ENCODE results near the gene GRID1.

DNA sequence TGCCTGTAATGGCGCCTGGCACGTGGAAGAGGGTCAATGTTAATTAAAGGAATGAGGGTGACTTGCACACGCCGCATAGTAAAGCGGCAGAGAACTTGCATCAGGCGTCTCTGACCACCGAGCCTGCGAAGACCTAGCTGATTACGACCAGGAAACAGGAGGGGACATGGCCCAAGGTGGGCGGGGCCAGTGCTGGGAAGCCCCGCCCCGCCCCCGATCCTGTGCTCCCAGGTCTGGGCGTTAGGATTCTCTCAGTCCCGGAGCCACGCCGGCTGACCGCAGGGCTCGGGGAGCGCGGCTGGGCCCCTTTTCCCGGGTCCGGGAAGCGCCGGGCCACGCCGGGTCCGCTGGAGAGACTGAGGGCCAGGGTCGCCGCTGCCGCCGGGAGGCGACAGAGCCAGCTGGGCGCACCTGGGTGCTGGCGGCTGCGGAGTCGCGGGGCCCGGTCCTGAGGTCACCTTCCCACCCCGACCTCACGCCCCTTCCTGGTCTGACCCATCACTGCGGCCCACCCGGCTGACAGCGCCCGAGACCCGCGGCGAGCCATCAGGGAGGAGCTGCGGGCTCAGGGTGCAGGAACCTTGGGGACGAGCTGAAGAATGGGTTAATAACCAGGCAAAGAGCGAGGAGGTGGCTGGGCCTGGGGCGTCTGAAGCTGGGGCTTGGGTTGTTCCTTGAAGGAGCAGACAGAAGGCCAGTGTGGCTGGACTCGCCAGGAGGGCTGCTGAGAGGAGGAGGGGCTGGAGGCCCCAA lies 23.0 kb upstream of the GRID1 start:
- TF ChIP-seq, protein P1, sequence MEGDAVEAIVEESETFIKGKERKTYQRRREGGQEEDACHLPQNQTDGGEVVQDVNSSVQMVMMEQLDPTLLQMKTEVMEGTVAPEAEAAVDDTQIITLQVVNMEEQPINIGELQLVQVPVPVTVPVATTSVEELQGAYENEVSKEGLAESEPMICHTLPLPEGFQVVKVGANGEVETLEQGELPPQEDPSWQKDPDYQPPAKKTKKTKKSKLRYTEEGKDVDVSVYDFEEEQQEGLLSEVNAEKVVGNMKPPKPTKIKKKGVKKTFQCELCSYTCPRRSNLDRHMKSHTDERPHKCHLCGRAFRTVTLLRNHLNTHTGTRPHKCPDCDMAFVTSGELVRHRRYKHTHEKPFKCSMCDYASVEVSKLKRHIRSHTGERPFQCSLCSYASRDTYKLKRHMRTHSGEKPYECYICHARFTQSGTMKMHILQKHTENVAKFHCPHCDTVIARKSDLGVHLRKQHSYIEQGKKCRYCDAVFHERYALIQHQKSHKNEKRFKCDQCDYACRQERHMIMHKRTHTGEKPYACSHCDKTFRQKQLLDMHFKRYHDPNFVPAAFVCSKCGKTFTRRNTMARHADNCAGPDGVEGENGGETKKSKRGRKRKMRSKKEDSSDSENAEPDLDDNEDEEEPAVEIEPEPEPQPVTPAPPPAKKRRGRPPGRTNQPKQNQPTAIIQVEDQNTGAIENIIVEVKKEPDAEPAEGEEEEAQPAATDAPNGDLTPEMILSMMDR (IDR thresholded peaks at IDR 0.05) = no peak
- no peak for TF ChIP-seq EP300 (IDR thresholded peaks at IDR 0.05)
- TF ChIP-seq POLR2AphosphoS5 (IDR thresholded peaks at IDR 0.05) = no peak
